Measurements from ENCODE around the gene P2RX6.
A peak's percentile ranks its signal among the peaks of the same experiment; 100 is the strongest.
"Not testable (repeated sequence)": the region's sequence is repeated elsewhere in the genome, so short reads cannot be mapped to it uniquely, and the experiment has no call there.

P2RX6 gene

DNA sequence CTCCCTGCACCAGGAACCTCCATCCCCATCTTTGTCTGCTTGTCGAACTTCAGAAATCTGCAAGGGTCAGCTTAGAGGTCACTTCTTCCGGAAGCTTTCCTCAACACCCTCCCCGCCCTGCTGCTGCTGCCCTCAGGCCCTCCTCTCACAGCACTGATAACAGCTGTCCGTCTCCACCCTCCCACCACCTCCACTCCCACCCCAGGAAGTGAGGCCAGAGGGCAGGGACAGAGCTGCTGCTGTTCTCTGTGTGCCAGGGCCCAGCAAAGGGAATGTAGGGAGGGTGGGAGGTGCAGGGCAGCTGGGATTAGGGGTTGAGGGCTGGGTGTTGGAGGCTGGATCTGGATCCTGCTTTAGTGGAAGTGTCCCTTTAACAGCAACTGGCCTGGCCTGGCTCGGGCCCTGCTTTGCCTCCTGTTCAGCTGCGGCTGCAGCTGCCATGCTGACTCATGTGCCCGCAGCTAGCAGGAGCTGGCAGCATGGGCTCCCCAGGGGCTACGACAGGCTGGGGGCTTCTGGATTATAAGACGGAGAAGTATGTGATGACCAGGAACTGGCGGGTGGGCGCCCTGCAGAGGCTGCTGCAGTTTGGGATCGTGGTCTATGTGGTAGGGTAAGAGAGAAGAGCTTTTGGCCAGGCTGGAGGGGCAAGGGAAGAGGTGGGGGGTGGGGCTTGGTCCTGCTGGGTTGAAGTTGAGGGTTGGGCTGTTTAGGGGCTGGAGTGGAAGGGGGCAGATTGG is at the start of gene P2RX6:
P2RX6 (plus strand) TSS at position 440 of the 740 bp plus-strand sequence; CDS start at position 450, 10 bp downstream.
- peak within 1 kb of the TSS; percentile 8 to 57 for H3K9ac ChIP-seq (ENCODE audit: low read depth in 1 of 2, low read length in 2 of 2)

DNA sequence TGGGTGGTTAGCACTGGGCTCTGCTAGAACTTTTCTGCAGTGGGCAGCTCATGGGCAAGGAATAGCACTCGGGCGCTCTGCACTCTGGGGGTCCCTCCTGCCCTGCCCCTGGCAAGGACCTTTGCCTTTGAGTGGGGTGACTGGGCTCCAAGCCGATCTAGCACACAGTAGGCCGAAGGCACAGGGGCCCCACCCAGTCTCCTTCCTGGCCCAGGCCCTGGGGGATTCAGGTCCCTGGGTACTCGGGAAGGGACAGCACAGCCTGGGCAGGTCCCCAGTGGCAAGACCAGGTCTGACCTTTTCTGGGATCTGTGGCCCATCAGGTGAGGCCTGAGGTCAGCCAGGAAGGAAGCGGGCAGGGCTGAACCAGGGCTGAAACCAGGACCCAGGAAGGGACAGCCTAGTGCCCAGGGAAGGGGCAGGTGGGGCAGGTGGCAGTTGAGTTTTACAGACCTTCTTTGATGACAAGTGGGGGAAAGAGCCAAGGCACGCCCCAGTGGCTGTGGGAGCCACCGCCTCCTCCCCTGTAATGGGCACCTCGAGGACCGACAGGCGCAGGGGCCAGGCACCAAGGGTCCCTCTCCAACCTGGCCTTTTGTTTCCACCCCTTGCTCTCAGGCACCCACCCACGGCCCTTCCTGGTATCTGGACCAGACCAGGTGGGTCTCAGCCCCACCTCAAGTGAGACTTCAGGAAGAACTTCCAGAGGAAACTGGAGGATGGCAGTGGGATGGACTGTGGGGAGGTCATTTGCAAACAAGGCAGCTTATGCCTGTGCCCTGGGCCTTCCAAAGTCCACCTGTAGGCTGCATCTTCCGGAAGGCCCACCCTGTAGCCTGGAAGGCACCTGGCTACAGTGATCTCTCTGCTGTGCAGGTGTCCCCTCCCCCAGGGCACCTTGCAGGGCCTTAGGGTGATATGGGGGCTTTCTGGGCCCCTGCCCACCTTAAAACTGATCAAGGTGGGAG is 48.8 kb upstream of the P2RX6 start:
- Histone ChIP-seq H3K4me1 (ENCODE audit: control insufficient read depth in 2 of 2, insufficient read depth in 2 of 2, low read length in 2 of 2) (peaks cover 32 to 38% of the 10 kb centered on the region in 2 donors), H3K4me3 (ENCODE audit: low read length in 2 of 2) (peak overlapping the region; percentile 42 to 62), H3K36me3 (ENCODE audit: control insufficient read depth in 2 of 2, insufficient read depth in 2 of 2, low read length in 2 of 2) (peaks cover 2 to 3% of the 10 kb centered on the region in 2 donors), H3K27ac (ENCODE audit: low read depth in 2 of 2, low read length in 2 of 2) (peak overlapping the region; percentile 89 to 94), H3K9me3 (ENCODE audit: control insufficient read depth in 2 of 2, low read length in 2 of 2) (no peaks in the 10 kb centered on the region), H3K9ac (ENCODE audit: low read depth in 1 of 2, low read length in 2 of 2) (peak overlapping the region; percentile 74 to 85), H3K27me3 (ENCODE audit: control insufficient read depth in 2 of 2, insufficient read depth in 2 of 2, low read length in 2 of 2) (no peaks in the 10 kb centered on the region)

More for the DNA sequence above, at the start of gene P2RX6:
- Histone ChIP-seq H3K27ac (ENCODE audit: low read depth in 2 of 2, low read length in 2 of 2) (peak within 1 kb of the TSS; percentile 36 to 56), H3K4me3 (ENCODE audit: low read length in 2 of 2) (peak within 1 kb of the TSS; percentile 65 to 70), H3K9me3 (ENCODE audit: control insufficient read depth in 2 of 2, low read length in 2 of 2) (no peaks in the 10 kb centered on the region), H3K36me3 (ENCODE audit: control insufficient read depth in 2 of 2, insufficient read depth in 2 of 2, low read length in 2 of 2) (no peaks in the 10 kb centered on the region), H3K27me3 (ENCODE audit: control insufficient read depth in 2 of 2, insufficient read depth in 2 of 2, low read length in 2 of 2) (no peaks in the 10 kb centered on the region), H3K4me1 (ENCODE audit: control insufficient read depth in 2 of 2, insufficient read depth in 2 of 2, low read length in 2 of 2) (peaks cover 18 to 19% of the 10 kb centered on the region in 2 donors)

DNA sequence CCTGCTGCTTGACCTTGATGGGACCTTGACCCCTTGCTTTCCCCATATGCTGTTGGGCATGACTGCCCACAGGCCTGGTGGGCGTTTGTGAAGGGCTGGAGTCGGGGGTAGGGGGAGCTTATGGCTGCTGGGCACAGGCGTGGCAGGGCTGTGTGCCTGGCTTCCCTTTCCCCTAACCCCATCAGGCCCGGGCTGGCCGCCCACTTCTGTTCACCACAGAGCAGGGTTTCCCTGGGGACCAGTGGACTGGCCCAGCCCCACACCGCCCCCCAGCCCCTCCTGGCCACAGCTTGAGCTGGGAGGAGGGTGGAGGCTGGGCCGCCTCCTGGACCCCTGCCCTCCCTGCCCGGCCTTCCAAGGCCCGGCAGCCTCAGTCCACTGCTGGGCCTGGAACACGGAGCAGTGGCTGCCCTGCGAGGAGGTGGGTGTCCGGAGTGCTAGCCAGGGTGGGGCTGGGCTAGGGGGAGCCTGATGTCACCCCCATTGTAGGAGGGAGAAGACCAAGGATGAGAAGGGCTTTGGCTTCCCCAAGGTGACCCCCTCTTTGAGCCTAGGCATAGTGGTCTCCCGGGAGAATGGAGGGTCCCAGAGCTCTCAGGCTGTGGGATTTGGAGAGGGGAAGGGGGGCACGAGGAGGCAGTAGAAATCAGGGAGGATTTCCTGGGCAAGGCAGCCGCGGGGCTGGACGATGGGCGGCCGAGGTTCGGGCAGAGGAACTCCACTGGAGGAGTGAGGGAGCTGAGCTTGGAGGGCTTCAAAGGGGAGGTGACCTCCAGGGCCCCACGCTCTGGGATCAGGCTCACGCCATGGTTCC is 47.9 kb upstream of the P2RX6 start, which contains the start of gene AIFM3:
AIFM3 (plus strand) TSS at position 373 of the 814 bp plus-strand sequence. CDS start 690 bp downstream, outside the sequence.
- Histone ChIP-seq H3K36me3 (ENCODE audit: control insufficient read depth in 2 of 2, insufficient read depth in 2 of 2, low read length in 2 of 2) (peaks cover 2 to 3% of the 10 kb centered on the region in 2 donors), H3K9me3 (ENCODE audit: control insufficient read depth in 2 of 2, low read length in 2 of 2) (no peaks in the 10 kb centered on the region), H3K9ac (ENCODE audit: low read depth in 1 of 2, low read length in 2 of 2) (peak within 1 kb of the TSS; percentile 44 to 85), H3K4me1 (ENCODE audit: control insufficient read depth in 2 of 2, insufficient read depth in 2 of 2, low read length in 2 of 2) (peaks cover 29 to 33% of the 10 kb centered on the region in 2 donors), H3K27ac (ENCODE audit: low read depth in 2 of 2, low read length in 2 of 2) (peak within 1 kb of the TSS; percentile 89 to 94), H3K27me3 (ENCODE audit: control insufficient read depth in 2 of 2, insufficient read depth in 2 of 2, low read length in 2 of 2) (no peaks in the 10 kb centered on the region), H3K4me3 (ENCODE audit: low read length in 2 of 2) (peak within 1 kb of the TSS; percentile 42 to 62)

DNA sequence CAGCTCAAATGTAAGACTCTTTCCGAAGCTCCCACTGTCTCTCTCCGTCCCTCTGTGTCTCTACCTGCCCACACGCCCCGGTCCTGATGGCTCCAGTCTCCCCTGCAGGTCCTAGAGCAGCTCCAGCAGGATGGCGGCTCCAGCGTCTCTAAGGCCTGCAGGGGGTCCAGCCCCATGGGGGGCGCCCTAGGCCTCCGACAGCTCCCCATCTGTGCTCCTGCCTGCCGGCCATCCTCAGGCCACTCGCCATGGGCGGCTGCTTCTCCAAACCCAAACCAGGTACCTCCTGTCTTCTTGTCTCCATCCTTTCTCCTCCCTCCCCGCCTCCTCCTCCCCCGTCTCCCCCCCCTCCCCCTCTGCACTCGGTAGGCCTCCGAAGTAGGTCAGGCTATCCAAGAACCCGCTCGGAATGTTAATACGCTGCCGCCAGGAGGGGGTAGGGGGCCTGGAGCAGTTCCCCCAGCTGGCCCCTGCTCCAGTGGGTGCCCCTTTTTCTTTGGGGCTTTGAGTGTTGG is 47.2 kb upstream of the P2RX6 start:
- Histone ChIP-seq H3K27me3 (ENCODE audit: control insufficient read depth in 2 of 2, insufficient read depth in 2 of 2, low read length in 2 of 2) (no peaks in the 10 kb centered on the region), H3K9me3 (ENCODE audit: control insufficient read depth in 2 of 2, low read length in 2 of 2) (no peaks in the 10 kb centered on the region), H3K4me3 (ENCODE audit: low read length in 2 of 2) (no peak overlapping the region), H3K27ac (ENCODE audit: low read depth in 2 of 2, low read length in 2 of 2) (no peak overlapping the region), H3K36me3 (ENCODE audit: control insufficient read depth in 2 of 2, insufficient read depth in 2 of 2, low read length in 2 of 2) (peaks cover 2 to 3% of the 10 kb centered on the region in 2 donors), H3K9ac (ENCODE audit: low read depth in 1 of 2, low read length in 2 of 2) (no peak overlapping the region), H3K4me1 (ENCODE audit: control insufficient read depth in 2 of 2, insufficient read depth in 2 of 2, low read length in 2 of 2) (peaks cover 29 to 33% of the 10 kb centered on the region in 2 donors)

DNA sequence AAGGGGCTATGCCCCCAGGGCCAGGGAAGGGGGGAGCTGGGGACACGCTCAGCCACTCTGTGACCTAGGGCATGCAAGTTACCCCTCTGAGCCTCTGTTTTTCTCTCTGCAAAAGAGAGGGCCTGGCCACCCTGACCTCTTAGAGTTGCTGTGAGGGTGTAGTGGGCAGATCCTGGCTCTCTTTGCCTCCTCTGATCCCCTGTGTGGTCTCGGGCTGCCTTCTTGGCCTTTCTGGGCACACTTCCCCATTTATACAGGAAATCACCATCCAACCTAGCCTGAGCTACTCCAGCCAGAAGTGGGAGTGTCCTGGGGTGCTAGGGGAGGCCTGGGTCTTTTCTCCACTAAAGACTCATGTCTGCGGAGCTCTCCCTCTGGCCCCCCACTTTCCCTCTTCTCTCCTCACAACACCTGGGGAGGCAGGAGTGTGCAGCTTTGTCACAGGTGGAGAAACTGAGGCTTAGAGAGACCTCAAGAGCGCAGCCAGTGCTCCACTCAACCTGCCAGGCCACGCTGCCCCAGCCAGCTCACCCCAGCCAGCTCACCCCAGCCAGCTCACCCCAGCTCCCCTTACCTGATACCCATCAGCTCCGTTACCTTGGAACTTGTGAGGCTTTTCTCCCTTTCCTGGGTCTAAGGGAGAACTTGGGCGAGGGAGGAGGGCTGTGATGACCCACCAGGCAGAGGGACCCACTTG is 46.5 kb upstream of the P2RX6 start:
- no peak overlapping the region for H3K4me3 ChIP-seq (ENCODE audit: low read length in 2 of 2)
- no peaks in the 10 kb centered on the region for H3K9me3 ChIP-seq (ENCODE audit: control insufficient read depth in 2 of 2, low read length in 2 of 2)
- H3K27ac ChIP-seq (ENCODE audit: low read depth in 2 of 2, low read length in 2 of 2): no peak overlapping the region
- H3K4me1 ChIP-seq (ENCODE audit: control insufficient read depth in 2 of 2, insufficient read depth in 2 of 2, low read length in 2 of 2): peaks cover 29 to 33% of the 10 kb centered on the region in 2 donors
- H3K27me3 ChIP-seq (ENCODE audit: control insufficient read depth in 2 of 2, insufficient read depth in 2 of 2, low read length in 2 of 2): no peaks in the 10 kb centered on the region
- H3K9ac ChIP-seq (ENCODE audit: low read depth in 1 of 2, low read length in 2 of 2): no peak overlapping the region
- H3K36me3 ChIP-seq (ENCODE audit: control insufficient read depth in 2 of 2, insufficient read depth in 2 of 2, low read length in 2 of 2): peaks cover 2 to 3% of the 10 kb centered on the region in 2 donors

DNA sequence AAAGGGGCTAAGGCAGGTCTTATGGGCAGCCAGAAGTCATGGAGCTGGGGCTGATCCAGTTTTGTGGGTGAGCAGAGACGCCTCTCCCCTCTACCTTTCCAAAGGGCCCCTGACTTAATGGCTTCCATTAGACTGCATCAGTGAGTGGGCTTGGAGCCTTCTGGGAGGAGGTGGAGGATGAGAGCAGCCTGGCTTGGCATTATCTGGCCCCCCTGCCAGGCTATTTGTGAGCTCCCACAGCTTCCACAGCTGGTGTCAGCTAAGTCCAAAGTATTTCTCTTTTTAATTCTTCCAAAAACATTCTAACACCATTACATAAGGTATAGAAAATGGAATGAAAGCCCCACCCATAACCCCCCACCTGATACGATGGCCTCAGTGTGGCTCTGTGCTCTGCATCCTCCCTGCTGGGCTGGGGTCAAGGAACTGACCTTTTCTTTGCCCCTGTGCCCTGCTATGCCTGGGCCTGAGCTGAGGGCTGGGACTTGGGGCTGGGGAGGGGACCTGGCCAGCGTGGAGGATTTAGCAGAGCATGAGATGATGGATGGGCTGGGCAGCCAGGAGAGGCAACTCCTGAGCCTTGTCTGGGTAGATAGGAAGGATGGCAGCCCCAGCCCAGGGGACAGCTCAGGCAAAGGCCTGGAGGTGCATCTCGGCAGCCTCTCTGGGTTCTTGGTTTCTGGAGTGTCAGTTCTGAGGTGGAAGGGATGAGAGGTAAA is 43.9 kb upstream of the P2RX6 start:
- Histone ChIP-seq H3K27ac (ENCODE audit: low read depth in 2 of 2, low read length in 2 of 2) (no peak overlapping the region), H3K9me3 (ENCODE audit: control insufficient read depth in 2 of 2, low read length in 2 of 2) (no peaks in the 10 kb centered on the region), H3K4me3 (ENCODE audit: low read length in 2 of 2) (no peak overlapping the region), H3K36me3 (ENCODE audit: control insufficient read depth in 2 of 2, insufficient read depth in 2 of 2, low read length in 2 of 2) (peaks cover 5 to 6% of the 10 kb centered on the region in 2 donors), H3K4me1 (ENCODE audit: control insufficient read depth in 2 of 2, insufficient read depth in 2 of 2, low read length in 2 of 2) (peaks cover 11 to 14% of the 10 kb centered on the region in 2 donors), H3K9ac (ENCODE audit: low read depth in 1 of 2, low read length in 2 of 2) (no peak overlapping the region), H3K27me3 (ENCODE audit: control insufficient read depth in 2 of 2, insufficient read depth in 2 of 2, low read length in 2 of 2) (no peaks in the 10 kb centered on the region)

DNA sequence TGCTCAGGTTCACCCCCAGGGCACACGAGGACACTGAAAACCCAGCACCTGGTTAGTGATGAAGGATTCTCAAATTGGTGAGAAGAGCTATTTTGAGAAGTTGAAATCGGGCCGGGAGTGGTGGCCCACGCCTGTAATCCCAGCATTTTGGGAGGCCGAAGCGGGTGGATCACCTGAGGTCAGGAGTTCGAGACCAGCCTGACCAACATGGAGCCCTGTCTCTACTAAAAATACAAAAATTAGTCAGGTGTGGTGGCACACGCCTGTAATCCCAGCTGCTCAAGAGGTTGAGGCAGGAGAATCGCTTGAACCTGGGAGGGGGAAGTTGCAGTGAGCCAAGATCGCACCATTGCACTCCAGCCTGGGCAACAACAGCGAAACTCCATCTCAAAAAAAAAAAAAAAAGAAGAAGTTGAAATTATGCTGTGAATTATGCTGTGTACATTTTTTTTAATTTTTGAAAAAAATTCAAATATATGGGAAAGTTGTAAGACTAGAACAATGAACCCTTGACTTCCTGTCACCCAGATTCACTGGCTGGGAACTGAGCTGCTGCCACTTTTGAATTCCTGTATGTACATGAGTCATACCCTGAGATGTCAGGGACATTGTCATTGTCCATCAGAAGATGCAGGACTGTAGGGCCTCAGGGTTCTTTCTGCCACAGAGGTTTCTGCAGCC is 42.8 kb upstream of the P2RX6 start:
- not testable (repeated sequence) for H3K4me3 ChIP-seq (ENCODE audit: low read length in 2 of 2); H3K9ac ChIP-seq (ENCODE audit: low read depth in 1 of 2, low read length in 2 of 2); H3K36me3 ChIP-seq (ENCODE audit: control insufficient read depth in 2 of 2, insufficient read depth in 2 of 2, low read length in 2 of 2); H3K27ac ChIP-seq (ENCODE audit: low read depth in 2 of 2, low read length in 2 of 2); H3K27me3 ChIP-seq (ENCODE audit: control insufficient read depth in 2 of 2, insufficient read depth in 2 of 2, low read length in 2 of 2); H3K9me3 ChIP-seq (ENCODE audit: control insufficient read depth in 2 of 2, low read length in 2 of 2); H3K4me1 ChIP-seq (ENCODE audit: control insufficient read depth in 2 of 2, insufficient read depth in 2 of 2, low read length in 2 of 2)

DNA sequence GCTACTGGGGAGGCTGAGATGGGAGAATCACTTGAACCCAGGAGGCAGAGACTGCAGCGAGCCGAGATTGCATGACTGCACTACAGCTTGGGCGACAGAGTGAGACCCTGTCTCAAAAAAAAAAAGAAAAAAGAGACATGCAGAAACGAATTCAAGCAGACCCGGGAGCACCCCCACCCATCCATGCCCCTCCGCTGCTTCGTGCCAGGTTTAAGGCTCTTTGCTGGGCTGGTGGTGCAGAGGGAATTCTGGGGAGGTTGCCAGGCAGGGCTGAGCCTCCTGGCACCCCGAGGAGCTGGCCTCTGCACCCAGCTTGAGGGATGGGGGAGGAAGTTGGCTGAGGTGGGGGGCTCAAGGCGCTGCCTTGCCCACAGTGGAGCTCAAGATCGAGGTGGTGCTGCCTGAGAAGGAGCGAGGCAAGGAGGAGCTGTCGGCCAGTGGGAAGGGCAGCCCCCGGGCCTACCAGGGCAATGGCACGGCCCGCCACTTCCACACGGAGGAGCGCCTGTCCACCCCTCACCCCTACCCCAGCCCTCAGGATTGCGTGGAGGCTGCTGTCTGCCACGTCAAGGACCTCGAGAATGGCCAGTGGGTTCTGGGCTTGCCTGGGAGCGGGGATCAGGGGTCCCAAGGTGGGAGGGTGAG is 41.9 kb upstream of the P2RX6 start:
- H3K27ac ChIP-seq (ENCODE audit: low read depth in 2 of 2, low read length in 2 of 2): no peak overlapping the region
- peaks cover 8 to 9% of the 10 kb centered on the region in 2 donors for H3K36me3 ChIP-seq (ENCODE audit: control insufficient read depth in 2 of 2, insufficient read depth in 2 of 2, low read length in 2 of 2)
- no peak overlapping the region for H3K9ac ChIP-seq (ENCODE audit: low read depth in 1 of 2, low read length in 2 of 2)
- H3K27me3 ChIP-seq (ENCODE audit: control insufficient read depth in 2 of 2, insufficient read depth in 2 of 2, low read length in 2 of 2): no peaks in the 10 kb centered on the region
- no peaks in the 10 kb centered on the region for H3K9me3 ChIP-seq (ENCODE audit: control insufficient read depth in 2 of 2, low read length in 2 of 2)
- peaks cover 0 to 2% of the 10 kb centered on the region in 2 donors for H3K4me1 ChIP-seq (ENCODE audit: control insufficient read depth in 2 of 2, insufficient read depth in 2 of 2, low read length in 2 of 2)
- H3K4me3 ChIP-seq (ENCODE audit: low read length in 2 of 2): no peak overlapping the region

Data from mucosa of rectum (tissue), 2 donors.